ENCODE measurements around the gene NOL7. TPM values are rescaled to one million over a fixed set of nuclear protein-coding genes. Genes with fewer than 3 reads are reported as not detected.

The NOL7 gene
- total RNA-seq, 1 donor from 2014 or later = 54.7 TPM

GRCh38 chr6:13589801-13590200 is 25.3 kb upstream of the NOL7 start:
- H3K4me3 Mint-ChIP-seq = no peak overlapping the region
- H3K36me3 Mint-ChIP-seq (ENCODE audit: low read depth) = peaks cover 8% of the 10 kb centered on the region
- no peak for DNase-seq (ENCODE audit: low read depth, low spot score)
- no peaks in the 10 kb centered on the region for H3K9me3 Mint-ChIP-seq
- no peak overlapping the region for H3K27ac Mint-ChIP-seq (ENCODE audit: unreplicated experiment)
- H3K27me3 Mint-ChIP-seq (ENCODE audit: low read depth) = no peaks in the 10 kb centered on the region
- TF ChIP-seq CTCF (conservative IDR thresholded peaks at IDR 0.05) = no peak
- no peaks in the 10 kb centered on the region for H3K4me1 Mint-ChIP-seq

GRCh38 chr6:13590574-13591153 is 24.5 kb upstream of the NOL7 start:
- TF ChIP-seq CTCF (conservative IDR thresholded peaks at IDR 0.05) = no peak
- Mint-ChIP-seq H3K4me3 (no peak overlapping the region), H3K36me3 (ENCODE audit: low read depth) (peaks cover 6% of the 10 kb centered on the region), H3K27ac (ENCODE audit: unreplicated experiment) (no peak overlapping the region), H3K9me3 (no peaks in the 10 kb centered on the region), H3K27me3 (ENCODE audit: low read depth) (no peaks in the 10 kb centered on the region), H3K4me1 (no peaks in the 10 kb centered on the region)
- no peak for DNase-seq (ENCODE audit: low read depth, low spot score)

GRCh38 chr6:13591205-13591921 is 23.8 kb upstream of the NOL7 start:
- TF ChIP-seq CTCF (conservative IDR thresholded peaks at IDR 0.05) = no peak

GRCh38 chr6:13593103-13593502 is 22.0 kb upstream of the NOL7 start:
- no peak overlapping the region for H3K27ac Mint-ChIP-seq (ENCODE audit: unreplicated experiment)
- no peak overlapping the region for H3K4me3 Mint-ChIP-seq
- TF ChIP-seq CTCF (conservative IDR thresholded peaks at IDR 0.05) = no peak
- no peaks in the 10 kb centered on the region for H3K9me3 Mint-ChIP-seq
- no peaks in the 10 kb centered on the region for H3K4me1 Mint-ChIP-seq
- H3K27me3 Mint-ChIP-seq (ENCODE audit: low read depth) = no peaks in the 10 kb centered on the region
- peaks cover 8% of the 10 kb centered on the region for H3K36me3 Mint-ChIP-seq (ENCODE audit: low read depth)
- no peak for DNase-seq (ENCODE audit: low read depth, low spot score)

More at GRCh38 chr6:13591205-13591921, 23.8 kb upstream of the NOL7 start:
- H3K27me3 Mint-ChIP-seq (ENCODE audit: low read depth) = no peaks in the 10 kb centered on the region
- no peaks in the 10 kb centered on the region for H3K9me3 Mint-ChIP-seq
- DNase-seq (ENCODE audit: low read depth, low spot score) = no peak
- H3K4me1 Mint-ChIP-seq = no peaks in the 10 kb centered on the region
- peaks cover 3% of the 10 kb centered on the region for H3K36me3 Mint-ChIP-seq (ENCODE audit: low read depth)
- no peak overlapping the region for H3K4me3 Mint-ChIP-seq
- H3K27ac Mint-ChIP-seq (ENCODE audit: unreplicated experiment) = no peak overlapping the region

- Mint-ChIP-seq H3K4me3 (no peak overlapping the region), H3K27ac (ENCODE audit: unreplicated experiment) (no peak overlapping the region), H3K27me3 (ENCODE audit: low read depth) (no peaks in the 10 kb centered on the region), H3K9me3 (no peaks in the 10 kb centered on the region), H3K36me3 (ENCODE audit: low read depth) (peaks cover 9% of the 10 kb centered on the region), H3K4me1 (no peaks in the 10 kb centered on the region)
- no peak for DNase-seq (ENCODE audit: low read depth, low spot score)
- no peak for TF ChIP-seq CTCF (conservative IDR thresholded peaks at IDR 0.05)
Observed at GRCh38 chr6:13593720-13594119, 21.4 kb upstream of the NOL7 start.

Data from neural crest cell (in vitro differentiated cells).